ENCODE measurements around the gene SREK1IP1. TPM values are rescaled to one million over a fixed set of nuclear protein-coding genes. Genes with fewer than 3 reads are reported as not detected.

The SREK1IP1 gene
- total and polyA plus RNA-seq, 9 of the 15 experiments (the other 6 are each of a cell fraction or from before 2014, with no cell fraction given) = 6.9 to 45.2 (median 21.7) TPM

DNA sequence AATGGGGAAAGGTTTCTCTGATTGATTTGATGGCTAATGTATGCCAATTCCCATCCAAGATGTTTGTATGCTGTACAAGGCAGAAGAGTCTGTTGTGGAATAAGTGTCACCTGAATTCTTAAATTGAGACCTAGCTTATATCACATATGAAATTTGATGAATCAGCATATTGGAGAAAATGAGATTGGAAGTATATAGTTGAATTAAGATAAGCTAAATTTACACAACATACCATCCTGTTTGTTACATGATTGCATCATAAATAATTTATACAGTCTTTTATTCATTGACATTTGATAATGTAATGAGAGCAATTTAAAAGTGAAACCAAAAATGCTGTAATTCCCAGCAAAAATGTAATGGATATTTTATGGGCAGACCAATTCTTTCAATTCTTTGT is 1.4 kb upstream of the SREK1IP1 start:
- FAIRE-seq (no peak), ATAC-seq (no peak), DNase-seq (ENCODE audit: extremely low read depth in 1 of 4, low spot score in 3 of 4) (no peak)
- no TSS peak for BruUV-seq (replicated peaks)
- in situ Hi-C loops (cut with MboI) = no loop called here
- Histone ChIP-seq H3K79me2 (ENCODE audit: control insufficient read depth, insufficient read depth, low read length) (peaks cover 78% of the 10 kb centered on the region), H4K20me1 (replicated peaks; ENCODE audit: control insufficient read depth, insufficient read depth, low read length) (no peaks in the 10 kb centered on the region), H3K9me3 (replicated peaks; ENCODE audit: control insufficient read depth, insufficient read depth, low read depth, low read length) (no peaks in the 10 kb centered on the region), H2AFZ (ENCODE audit: low read depth, low read length) (peak overlapping the region; percentile 100; the same call in 1 of the 2 replicates), H3K4me2 (ENCODE audit: insufficient read depth, low read length) (peak overlapping the region; percentile 93), H3K4me1 (replicated peaks in 1 of 2; ENCODE audit: control insufficient read depth in 2 of 2, insufficient read depth in 2 of 2, low read length in 2 of 2) (peaks cover 0 to 14% of the 10 kb centered on the region in 2 experiments; a peak in 3 of 5 replicates), H3K9me1 (ENCODE audit: control insufficient read depth, insufficient read depth, low read length) (no peaks in the 10 kb centered on the region), H3K27ac (ENCODE audit: extremely low read depth, low read depth, low read length) (no peak overlapping the region), H3K9ac (ENCODE audit: insufficient read depth in 1 of 2, low read depth in 2 of 2, low read length in 2 of 2) (peak overlapping the region in 1 of 2 experiments; percentile 97; a peak in 2 of 4 replicates), H3K36me3 (ENCODE audit: control insufficient read depth, insufficient read depth, low read length) (peaks cover 27% of the 10 kb centered on the region), H3K4me3 (peak overlapping the region; percentile 79), H3K27me3 (ENCODE audit: control insufficient read depth in 2 of 2, insufficient read depth in 2 of 2, low read length in 2 of 2) (no peaks in the 10 kb centered on the region)
- POLR2A ChIA-PET = no interaction called here
- CTCF ChIA-PET (ENCODE audit: low intra/inter-chr PET ratio) = no interaction called here
- intact Hi-C loops (cut with micrococcal nuclease) = loop anchor here (5.0 kb wide), 1 partner anchor 88 kb away; no protein-coding TSS in a partner anchor
- TF ChIP-seq, protein P1, sequence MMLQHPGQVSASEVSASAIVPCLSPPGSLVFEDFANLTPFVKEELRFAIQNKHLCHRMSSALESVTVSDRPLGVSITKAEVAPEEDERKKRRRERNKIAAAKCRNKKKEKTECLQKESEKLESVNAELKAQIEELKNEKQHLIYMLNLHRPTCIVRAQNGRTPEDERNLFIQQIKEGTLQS (IDR thresholded peaks at IDR 0.05) = peak; percentile 65
- TF ChIP-seq, protein P1 (CRISPR knock-in tag; conservative IDR thresholded peaks at IDR 0.05) = no peak
- TF ChIP-seq PML (IDR thresholded peaks at IDR 0.05; ENCODE audit: low read length) = no peak
- no peak for TF ChIP-seq MIER1 (IDR thresholded peaks at IDR 0.05; ENCODE audit: low read depth)
- no peak for TF ChIP-seq MTA1 (IDR thresholded peaks at IDR 0.05; ENCODE audit: borderline replicate concordance)
- no peak for TF ChIP-seq TCF7L2 (IDR thresholded peaks at IDR 0.05; ENCODE audit: low read depth, low read length)
- TF ChIP-seq NFRKB (IDR thresholded peaks at IDR 0.05; ENCODE audit: low read depth) = no peak
- TF ChIP-seq, protein P2, sequence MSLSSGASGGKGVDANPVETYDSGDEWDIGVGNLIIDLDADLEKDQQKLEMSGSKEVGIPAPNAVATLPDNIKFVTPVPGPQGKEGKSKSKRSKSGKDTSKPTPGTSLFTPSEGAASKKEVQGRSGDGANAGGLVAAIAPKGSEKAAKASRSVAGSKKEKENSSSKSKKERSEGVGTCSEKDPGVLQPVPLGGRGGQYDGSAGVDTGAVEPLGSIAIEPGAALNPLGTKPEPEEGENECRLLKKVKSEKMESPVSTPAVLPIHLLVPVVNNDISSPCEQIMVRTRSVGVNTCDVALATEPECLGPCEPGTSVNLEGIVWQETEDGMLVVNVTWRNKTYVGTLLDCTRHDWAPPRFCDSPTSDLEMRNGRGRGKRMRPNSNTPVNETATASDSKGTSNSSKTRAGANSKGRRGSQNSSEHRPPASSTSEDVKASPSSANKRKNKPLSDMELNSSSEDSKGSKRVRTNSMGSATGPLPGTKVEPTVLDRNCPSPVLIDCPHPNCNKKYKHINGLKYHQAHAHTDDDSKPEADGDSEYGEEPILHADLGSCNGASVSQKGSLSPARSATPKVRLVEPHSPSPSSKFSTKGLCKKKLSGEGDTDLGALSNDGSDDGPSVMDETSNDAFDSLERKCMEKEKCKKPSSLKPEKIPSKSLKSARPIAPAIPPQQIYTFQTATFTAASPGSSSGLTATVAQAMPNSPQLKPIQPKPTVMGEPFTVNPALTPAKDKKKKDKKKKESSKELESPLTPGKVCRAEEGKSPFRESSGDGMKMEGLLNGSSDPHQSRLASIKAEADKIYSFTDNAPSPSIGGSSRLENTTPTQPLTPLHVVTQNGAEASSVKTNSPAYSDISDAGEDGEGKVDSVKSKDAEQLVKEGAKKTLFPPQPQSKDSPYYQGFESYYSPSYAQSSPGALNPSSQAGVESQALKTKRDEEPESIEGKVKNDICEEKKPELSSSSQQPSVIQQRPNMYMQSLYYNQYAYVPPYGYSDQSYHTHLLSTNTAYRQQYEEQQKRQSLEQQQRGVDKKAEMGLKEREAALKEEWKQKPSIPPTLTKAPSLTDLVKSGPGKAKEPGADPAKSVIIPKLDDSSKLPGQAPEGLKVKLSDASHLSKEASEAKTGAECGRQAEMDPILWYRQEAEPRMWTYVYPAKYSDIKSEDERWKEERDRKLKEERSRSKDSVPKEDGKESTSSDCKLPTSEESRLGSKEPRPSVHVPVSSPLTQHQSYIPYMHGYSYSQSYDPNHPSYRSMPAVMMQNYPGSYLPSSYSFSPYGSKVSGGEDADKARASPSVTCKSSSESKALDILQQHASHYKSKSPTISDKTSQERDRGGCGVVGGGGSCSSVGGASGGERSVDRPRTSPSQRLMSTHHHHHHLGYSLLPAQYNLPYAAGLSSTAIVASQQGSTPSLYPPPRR (CRISPR knock-in tag; IDR thresholded peaks at IDR 0.05; ENCODE audit: borderline replicate concordance) = no peak
- no peak for TF ChIP-seq HDAC8 (tag; IDR thresholded peaks at IDR 0.05)
